Measurements from ENCODE around the gene SMG9.

DNA sequence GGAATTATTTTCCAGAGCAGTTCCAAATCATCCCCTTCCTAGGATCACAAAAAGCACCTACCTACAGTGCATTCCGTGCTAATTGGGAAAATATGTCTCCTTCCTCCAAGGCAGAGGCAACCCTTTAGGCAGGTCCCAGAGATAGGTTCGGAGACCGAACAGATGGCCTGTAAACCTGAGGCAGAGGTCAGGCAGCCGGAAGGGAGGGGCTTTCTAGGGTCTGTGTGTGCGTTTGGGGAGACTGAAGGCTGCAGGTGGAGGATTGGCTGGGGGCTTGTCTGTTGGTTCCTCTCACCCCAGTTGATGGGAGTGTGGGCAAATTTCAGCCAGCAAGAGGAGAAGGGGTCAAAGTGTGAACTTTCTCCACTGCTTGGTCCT is 19.0 kb upstream of the SMG9 start:
- TF ChIP-seq CTCF (IDR thresholded peaks at IDR 0.05) (no peak), POLR2A (IDR thresholded peaks at IDR 0.05) (no peak)

All from esophagus squamous epithelium (tissue), 4 donors.